LHCN-M2 (cell line): ENCODE measurements around the gene CHID1. TPM values are rescaled to one million over a fixed set of nuclear protein-coding genes. Genes with fewer than 3 reads are reported as not detected.

Experiments
- DNase-seq: peaks from one replicate; pipeline ENCODE4 v3.0.0-alpha.2; 2012; ENCODE audit warnings: low read depth
- total RNA-seq: library from RNA; depleted of rRNA; stranded (reverse); fragments of >200 nt; gene quantifications from 2 replicates; pipeline ENCODE4 v1.2.3, GENCODE V29; 2014

The CHID1 gene
- total RNA-seq, 1 experiment from 2014 or later, result 52.2 TPM

- no peak for DNase-seq
These were observed 44.9 kb downstream of the CHID1 start for GRCh38 chr11:865462-866430.

GRCh38 chr11:864898-865297 is 45.7 kb downstream of the CHID1 start:
- no peak for DNase-seq

GRCh38 chr11:863910-864827 is 46.4 kb downstream of the CHID1 start:
- no peak for DNase-seq

- no peak for DNase-seq
These were observed 47.3 kb downstream of the CHID1 start for GRCh38 chr11:863023-863909.

GRCh38 chr11:862696-863022 is 48.0 kb downstream of the CHID1 start:
- DNase-seq, result no peak

- no peak for DNase-seq
These were observed 48.4 kb downstream of the CHID1 start for GRCh38 chr11:862081-862661.

- no peak for DNase-seq
These were observed 49.5 kb downstream of the CHID1 start for GRCh38 chr11:861105-861479.

GRCh38 chr11:860234-861104 is 50.1 kb downstream of the CHID1 start:
- no peak for DNase-seq

GRCh38 chr11:859394-860131 is 51.0 kb downstream of the CHID1 start:
- DNase-seq, result no peak

GRCh38 chr11:858762-859339 is 51.8 kb downstream of the CHID1 start:
- DNase-seq, result no peak

- no peak for DNase-seq
These were observed 52.4 kb downstream of the CHID1 start for GRCh38 chr11:858053-858761.

GRCh38 chr11:856397-856796 is 54.2 kb downstream of the CHID1 start:
- no peak for DNase-seq

- DNase-seq, result no peak
These were observed 54.8 kb downstream of the CHID1 start for GRCh38 chr11:855796-856195.

GRCh38 chr11:855330-855674 is 55.3 kb downstream of the CHID1 start:
- no peak for DNase-seq

GRCh38 chr11:854601-855329 is 55.8 kb downstream of the CHID1 start:
- no peak for DNase-seq

- no peak for DNase-seq
These were observed 56.7 kb downstream of the CHID1 start for GRCh38 chr11:853682-854448.

GRCh38 chr11:852762-853161 is 57.8 kb downstream of the CHID1 start:
- no peak for DNase-seq
